ENCODE data around the gene PHLPP1.

PHLPP1 gene

DNA sequence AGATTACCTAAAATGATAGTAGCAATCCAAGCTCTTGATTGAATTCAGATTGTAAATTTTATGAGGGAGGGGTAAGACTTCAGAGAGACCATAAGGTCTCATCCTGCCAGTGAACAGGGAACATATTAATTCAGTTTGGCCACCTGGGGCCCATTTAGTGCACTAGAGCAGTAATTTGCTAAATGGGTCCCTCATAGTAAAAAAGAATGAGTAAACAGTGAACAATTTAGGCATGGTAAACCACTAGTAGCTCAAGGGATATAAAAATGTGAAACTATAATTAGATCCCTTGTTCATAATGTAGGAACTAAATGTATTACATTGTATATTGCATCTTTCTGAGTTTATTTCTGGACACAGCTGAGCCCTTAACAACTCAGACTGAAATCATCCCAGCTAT, 4.9 kb upstream of the PHLPP1 start:
- TF ChIP-seq, protein P1, sequence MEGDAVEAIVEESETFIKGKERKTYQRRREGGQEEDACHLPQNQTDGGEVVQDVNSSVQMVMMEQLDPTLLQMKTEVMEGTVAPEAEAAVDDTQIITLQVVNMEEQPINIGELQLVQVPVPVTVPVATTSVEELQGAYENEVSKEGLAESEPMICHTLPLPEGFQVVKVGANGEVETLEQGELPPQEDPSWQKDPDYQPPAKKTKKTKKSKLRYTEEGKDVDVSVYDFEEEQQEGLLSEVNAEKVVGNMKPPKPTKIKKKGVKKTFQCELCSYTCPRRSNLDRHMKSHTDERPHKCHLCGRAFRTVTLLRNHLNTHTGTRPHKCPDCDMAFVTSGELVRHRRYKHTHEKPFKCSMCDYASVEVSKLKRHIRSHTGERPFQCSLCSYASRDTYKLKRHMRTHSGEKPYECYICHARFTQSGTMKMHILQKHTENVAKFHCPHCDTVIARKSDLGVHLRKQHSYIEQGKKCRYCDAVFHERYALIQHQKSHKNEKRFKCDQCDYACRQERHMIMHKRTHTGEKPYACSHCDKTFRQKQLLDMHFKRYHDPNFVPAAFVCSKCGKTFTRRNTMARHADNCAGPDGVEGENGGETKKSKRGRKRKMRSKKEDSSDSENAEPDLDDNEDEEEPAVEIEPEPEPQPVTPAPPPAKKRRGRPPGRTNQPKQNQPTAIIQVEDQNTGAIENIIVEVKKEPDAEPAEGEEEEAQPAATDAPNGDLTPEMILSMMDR (IDR thresholded peaks at IDR 0.05; ENCODE audit: extremely low read depth, insufficient read depth, missing control alignments), result no peak

GRCh38 chr18:62711781-62712180, 3.6 kb upstream of the PHLPP1 start:
- DNase-seq (ENCODE audit: low spot score), result no peak
- TF ChIP-seq, protein P1 (IDR thresholded peaks at IDR 0.05; ENCODE audit: extremely low read depth, insufficient read depth, missing control alignments), result no peak
- in situ Hi-C loops (cut with MboI; ENCODE audit: low pct_unique_long_range_greater_than_20kb, low sequenced_read_pairs, unreplicated experiment), result loop anchor here (10.0 to 25.0 kb wide), 2 partner anchors 233 to 726 kb away; no protein-coding TSS in a partner anchor

More for the DNA sequence above, 4.9 kb upstream of the PHLPP1 start:
- in situ Hi-C loops (cut with MboI; ENCODE audit: low pct_unique_long_range_greater_than_20kb, low sequenced_read_pairs, unreplicated experiment), result loop anchor here (10.0 to 25.0 kb wide), 2 partner anchors 234 to 727 kb away; no protein-coding TSS in a partner anchor
- no peak for DNase-seq (ENCODE audit: low spot score)

DNA sequence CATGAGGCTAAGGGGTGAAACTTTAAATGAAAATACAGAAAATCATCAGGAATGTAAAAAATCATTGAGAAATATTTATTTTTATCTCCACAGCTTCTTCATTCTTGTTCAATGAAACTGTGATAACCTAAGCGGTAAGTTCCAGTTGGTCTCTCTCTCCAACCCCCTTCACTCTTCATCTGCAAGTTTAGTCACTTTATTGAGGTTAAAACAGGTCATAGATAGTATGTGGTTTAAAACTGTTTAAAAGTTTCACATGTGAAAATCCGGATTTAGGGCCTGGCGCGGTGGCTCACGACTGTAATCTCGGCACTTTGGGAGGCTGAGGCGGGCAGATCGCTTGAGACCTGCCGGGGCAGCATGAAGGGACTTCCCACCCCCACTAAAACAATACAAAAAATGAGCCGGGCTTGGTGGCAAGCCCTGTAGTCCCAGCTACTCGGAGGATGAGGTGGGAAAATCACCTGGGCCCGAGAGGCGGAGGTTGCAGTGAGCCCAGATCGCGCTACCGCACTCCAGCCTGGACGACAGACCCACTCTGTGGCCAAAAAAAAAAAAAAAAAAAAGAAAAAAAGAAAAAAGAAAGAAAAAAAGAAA, 1.6 kb upstream of the PHLPP1 start:
- in situ Hi-C loops (cut with MboI; ENCODE audit: low pct_unique_long_range_greater_than_20kb, low sequenced_read_pairs, unreplicated experiment), result loop anchor here (10.0 to 25.0 kb wide), 2 partner anchors 231 to 724 kb away; no protein-coding TSS in a partner anchor
- TF ChIP-seq, protein P1 (IDR thresholded peaks at IDR 0.05; ENCODE audit: extremely low read depth, insufficient read depth, missing control alignments), result no peak
- no peak for DNase-seq (ENCODE audit: low spot score)

DNA sequence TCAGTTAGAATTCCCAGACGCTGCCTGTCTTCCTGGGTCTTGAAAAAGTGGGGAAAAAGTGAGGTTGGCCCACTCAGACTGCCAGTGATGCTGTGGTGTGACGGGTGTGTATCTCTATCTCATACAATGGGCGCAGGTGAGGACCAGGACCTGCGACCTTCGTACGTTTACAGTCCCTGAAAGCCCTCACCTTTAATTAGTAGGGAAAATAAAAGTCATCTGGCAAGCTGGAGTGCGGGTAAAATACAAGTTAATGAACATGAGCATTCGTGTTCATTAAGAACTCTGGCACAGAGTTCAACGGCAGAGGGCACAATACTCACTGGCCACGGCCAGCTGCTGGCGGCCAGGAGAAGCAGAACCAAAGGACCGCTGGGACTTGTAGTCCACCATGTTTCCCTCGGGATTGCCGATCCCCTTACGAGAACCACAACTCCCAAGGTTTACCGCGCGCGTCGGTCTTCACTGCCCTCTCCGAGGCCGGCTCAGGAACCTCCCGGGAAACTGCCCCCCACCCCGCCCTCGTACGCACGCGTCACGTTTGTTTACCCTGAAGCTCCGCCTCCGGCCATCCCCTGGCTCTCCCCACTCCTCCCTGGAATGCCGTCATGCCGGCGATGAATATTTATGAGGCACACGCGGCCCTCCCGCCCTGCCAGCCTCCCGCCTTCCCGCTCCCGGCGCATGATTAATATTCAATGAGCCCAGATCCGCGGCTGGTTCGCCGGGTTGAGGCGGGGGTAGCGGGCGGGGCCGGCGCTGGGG, 488 bp upstream of the PHLPP1 start:
- peak; percentile 94 for DNase-seq (ENCODE audit: low spot score)
- TF ChIP-seq, protein P1 (IDR thresholded peaks at IDR 0.05; ENCODE audit: extremely low read depth, insufficient read depth, missing control alignments), result peak; percentile 80
- in situ Hi-C loops (cut with MboI; ENCODE audit: low pct_unique_long_range_greater_than_20kb, low sequenced_read_pairs, unreplicated experiment), result loop anchor here (10.0 to 25.0 kb wide), 2 partner anchors 230 to 722 kb away; no protein-coding TSS in a partner anchor

GRCh38 chr18:62715759-62716615, 646 bp downstream of the PHLPP1 start:
- peak; percentile 79 for DNase-seq (ENCODE audit: low spot score)
- TF ChIP-seq, protein P1 (IDR thresholded peaks at IDR 0.05; ENCODE audit: extremely low read depth, insufficient read depth, missing control alignments), result no peak
- in situ Hi-C loops (cut with MboI; ENCODE audit: low pct_unique_long_range_greater_than_20kb, low sequenced_read_pairs, unreplicated experiment), result loop anchor here (10.0 to 25.0 kb wide), 2 partner anchors 229 to 721 kb away; no protein-coding TSS in a partner anchor

DNA sequence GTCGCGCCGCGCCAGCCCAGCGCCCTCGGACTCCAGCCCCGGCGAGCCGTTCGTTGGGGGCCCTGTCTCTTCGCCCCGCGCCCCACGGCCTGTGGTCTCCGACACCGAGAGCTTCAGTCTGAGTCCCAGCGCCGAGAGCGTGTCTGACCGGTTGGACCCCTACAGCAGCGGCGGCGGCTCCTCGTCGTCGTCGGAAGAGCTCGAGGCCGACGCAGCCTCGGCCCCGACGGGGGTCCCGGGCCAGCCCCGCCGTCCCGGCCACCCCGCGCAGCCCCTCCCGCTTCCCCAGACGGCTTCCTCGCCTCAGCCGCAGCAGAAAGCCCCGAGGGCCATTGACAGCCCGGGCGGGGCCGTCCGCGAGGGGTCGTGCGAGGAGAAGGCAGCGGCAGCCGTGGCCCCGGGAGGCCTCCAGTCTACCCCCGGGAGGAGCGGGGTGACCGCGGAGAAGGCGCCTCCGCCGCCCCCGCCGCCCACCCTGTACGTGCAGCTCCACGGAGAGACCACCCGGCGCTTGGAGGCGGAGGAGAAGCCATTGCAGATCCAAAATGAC, 1.4 kb downstream of the PHLPP1 start:
- peak; percentile 78 for DNase-seq (ENCODE audit: low spot score)
- in situ Hi-C loops (cut with MboI; ENCODE audit: low pct_unique_long_range_greater_than_20kb, low sequenced_read_pairs, unreplicated experiment), result loop anchor here (10.0 to 25.0 kb wide), 2 partner anchors 228 to 721 kb away; no protein-coding TSS in a partner anchor

More for the DNA sequence above, 1.4 kb downstream of the PHLPP1 start:
- TF ChIP-seq, protein P1 (IDR thresholded peaks at IDR 0.05; ENCODE audit: extremely low read depth, insufficient read depth, missing control alignments), result peak; percentile 67
